Hepatocyte (in vitro differentiated cells): ENCODE measurements around the gene SFT2D1.

ENCODE experiments used
- EZH2 ChIP-seq: fragments of 200-600 bp; sonication (generic); IDR thresholded peaks from 2 replicates; pipeline ENCODE4 v1.6.1; 2016; ENCODE audit warnings: antibody characterized with exemption, mild to moderate bottlenecking, borderline replicate concordance
- EZH2phosphoT487 ChIP-seq: fragments of 200-600 bp; sonication (generic); IDR thresholded peaks from one replicate; pipeline ENCODE4 v1.6.1; 2018; ENCODE audit warnings: antibody characterized with exemption, mild to moderate bottlenecking, low read depth, moderate library complexity; ENCODE audit not compliant: unreplicated experiment, severe bottlenecking
- TF ChIP-seq, protein P1 (sequence below): fragments of 200-600 bp; sonication (generic); IDR thresholded peaks from 2 replicates; pipeline ENCODE4 v1.5.1; 2016; ENCODE audit warnings: antibody characterized with exemption, mild to moderate bottlenecking; ENCODE audit not compliant: poor library complexity

DNA sequence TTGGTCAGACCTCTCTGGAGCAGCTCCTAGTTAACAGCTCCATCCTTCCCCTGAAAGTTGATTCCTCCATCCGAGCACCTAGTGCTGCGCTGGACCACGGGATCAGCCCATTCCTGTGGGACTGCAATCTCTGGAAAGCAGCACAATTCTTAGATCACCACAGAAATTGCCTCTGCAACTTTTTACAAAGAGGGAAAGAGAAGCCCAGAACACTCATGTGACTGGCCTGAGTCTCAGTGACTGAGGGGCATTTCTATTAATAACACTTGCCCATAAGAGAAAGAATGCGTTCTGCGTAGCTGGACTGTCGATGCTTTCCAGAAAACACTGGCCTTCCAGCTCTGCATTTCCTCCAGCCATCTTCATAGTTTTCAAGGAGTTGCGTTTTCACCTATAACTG, 22.1 kb upstream of the SFT2D1 start:
- TF ChIP-seq, protein P1, sequence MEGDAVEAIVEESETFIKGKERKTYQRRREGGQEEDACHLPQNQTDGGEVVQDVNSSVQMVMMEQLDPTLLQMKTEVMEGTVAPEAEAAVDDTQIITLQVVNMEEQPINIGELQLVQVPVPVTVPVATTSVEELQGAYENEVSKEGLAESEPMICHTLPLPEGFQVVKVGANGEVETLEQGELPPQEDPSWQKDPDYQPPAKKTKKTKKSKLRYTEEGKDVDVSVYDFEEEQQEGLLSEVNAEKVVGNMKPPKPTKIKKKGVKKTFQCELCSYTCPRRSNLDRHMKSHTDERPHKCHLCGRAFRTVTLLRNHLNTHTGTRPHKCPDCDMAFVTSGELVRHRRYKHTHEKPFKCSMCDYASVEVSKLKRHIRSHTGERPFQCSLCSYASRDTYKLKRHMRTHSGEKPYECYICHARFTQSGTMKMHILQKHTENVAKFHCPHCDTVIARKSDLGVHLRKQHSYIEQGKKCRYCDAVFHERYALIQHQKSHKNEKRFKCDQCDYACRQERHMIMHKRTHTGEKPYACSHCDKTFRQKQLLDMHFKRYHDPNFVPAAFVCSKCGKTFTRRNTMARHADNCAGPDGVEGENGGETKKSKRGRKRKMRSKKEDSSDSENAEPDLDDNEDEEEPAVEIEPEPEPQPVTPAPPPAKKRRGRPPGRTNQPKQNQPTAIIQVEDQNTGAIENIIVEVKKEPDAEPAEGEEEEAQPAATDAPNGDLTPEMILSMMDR = no peak
- no peak for TF ChIP-seq EZH2
- no peak for TF ChIP-seq EZH2phosphoT487
